HG02610 (cell line): ENCODE measurements around the gene GTPBP10.

Experiments
- ATAC-seq: cut with Tn5 transposase; IDR thresholded peaks from one replicate; pipeline ENCODE4 v1.9.1; 2021; ENCODE audit warnings: mild to moderate bottlenecking, moderate library complexity; ENCODE audit not compliant: unreplicated experiment

GTPBP10 gene

GRCh38 chr7:90430614-90431460 lies 84.3 kb downstream of the GTPBP10 start:
- ATAC-seq: no peak

- ATAC-seq: no peak
These were observed 86.2 kb downstream of the GTPBP10 start for GRCh38 chr7:90432752-90433151.

DNA sequence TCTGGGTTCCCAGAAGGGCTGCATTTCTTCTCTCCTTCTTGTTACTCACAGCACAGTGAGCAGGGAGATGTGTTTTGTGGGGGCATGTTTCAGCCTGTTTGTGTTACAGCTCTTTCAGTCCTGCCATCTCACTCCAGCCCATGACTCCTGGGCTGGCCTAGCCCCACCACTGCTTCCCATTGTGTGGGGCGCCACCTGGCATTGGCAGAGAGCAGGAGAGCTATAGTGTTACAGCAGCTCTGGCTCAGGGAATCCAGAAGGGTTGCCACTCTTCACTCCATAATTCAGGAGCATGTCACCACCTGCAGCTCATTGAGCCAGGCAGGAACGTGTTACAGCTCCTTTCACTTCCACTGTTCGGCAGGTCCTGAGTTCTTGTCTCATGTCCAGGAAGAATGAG lies 86.7 kb downstream of the GTPBP10 start:
- ATAC-seq: no peak
